Neural cell (in vitro differentiated cells): Measurements from ENCODE around the gene DSG3. TPM values are rescaled to one million over a fixed set of nuclear protein-coding genes. Genes with fewer than 3 reads are reported as not detected.

ENCODE experiments used
- H2AFZ ChIP-seq: fragments of 200-600, 300-800 bp; sonication (generic), shearing (Covaris generic); 2 replicates; pipeline ENCODE4 v1.6.0; 2014; ENCODE audit warnings: low read depth, mild to moderate bottlenecking, antibody characterized with exemption, low read length, moderate library complexity
- H3F3A ChIP-seq: fragments of 200-600 bp; shearing (Covaris generic); 2 replicates; pipeline ENCODE4 v1.6.1; 2016; ENCODE audit warnings: mild to moderate bottlenecking, moderate library complexity, mixed read lengths, antibody characterized with exemption, low read length; ENCODE audit not compliant: insufficient read depth, poor library complexity, severe bottlenecking
- H3K27ac ChIP-seq: fragments of 200-600, 300-800 bp; sonication (generic), shearing (Covaris generic); 2 replicates; pipeline ENCODE4 v1.5.1; 2014; ENCODE audit warnings: mild to moderate bottlenecking, low read length, moderate library complexity
- H3K27me3 ChIP-seq: fragments of 300-800, 200-600 bp; sonication (generic), shearing (Covaris generic); 2 replicates; pipeline ENCODE4 v1.6.0; 2014; ENCODE audit warnings: mild to moderate bottlenecking, low read depth, low read length, moderate library complexity; ENCODE audit not compliant: insufficient read depth
- H3K36me3 ChIP-seq: fragments of 300-800, 200-600 bp; sonication (generic), shearing (Covaris generic); 2 replicates; pipeline ENCODE4 v1.5.1; 2014; ENCODE audit warnings: mild to moderate bottlenecking, antibody characterized with exemption, low read length, moderate library complexity; ENCODE audit not compliant: insufficient read depth
- H3K4me2 ChIP-seq: fragments of 300-800, 200-600 bp; sonication (generic), shearing (Covaris generic); 2 replicates; pipeline ENCODE4 v1.6.0; 2014; ENCODE audit warnings: mild to moderate bottlenecking, low read length
- H3K4me3 ChIP-seq: fragments of 300-800, 200-600 bp; sonication (generic), shearing (Covaris generic); 2 replicates; pipeline ENCODE4 v1.5.1; 2014; ENCODE audit warnings: mild to moderate bottlenecking, low read length, moderate library complexity
- H3K79me2 ChIP-seq: fragments of 200-600 bp; shearing (Covaris generic); replicated peaks from 2 replicates; pipeline ENCODE4 v1.6.0; 2014; ENCODE audit warnings: mild to moderate bottlenecking, low read length, moderate library complexity; ENCODE audit not compliant: insufficient read depth
- H3K9ac ChIP-seq: fragments of 300-800, 200-600 bp; sonication (generic), shearing (Covaris generic); 2 replicates; pipeline ENCODE4 v1.6.1; 2016; ENCODE audit warnings: mild to moderate bottlenecking, low read length, mixed read lengths
- H3K9me2 ChIP-seq: fragments of 200-600 bp; shearing (Covaris generic); 2 replicates; pipeline ENCODE4 v1.6.1; 2016; ENCODE audit warnings: mild to moderate bottlenecking, low read length, mixed read lengths; ENCODE audit not compliant: insufficient read depth
- H3K9me3 ChIP-seq: fragments of 200-600, 300-800 bp; sonication (generic), shearing (Covaris generic); 2 replicates; pipeline ENCODE4 v1.6.1; 2016; ENCODE audit warnings: mild to moderate bottlenecking, mixed run types, low read length, moderate library complexity, mixed read lengths
- H4K20me1 ChIP-seq: fragments of 200-600 bp; shearing (Covaris generic); 2 replicates; pipeline ENCODE4 v1.6.1; 2016; ENCODE audit warnings: mild to moderate bottlenecking, mixed run types; ENCODE audit not compliant: insufficient read depth
- CTCF ChIP-seq: fragments of 450-650 bp; IDR thresholded peaks from 2 replicates; pipeline ENCODE4 v1.5.1; 2014; ENCODE audit warnings: antibody characterized with exemption, mild to moderate bottlenecking, moderate library complexity; ENCODE audit not compliant: poor library complexity, severe bottlenecking
- EP300 ChIP-seq: fragments of 450-650 bp; conservative IDR thresholded peaks from 2 replicates; pipeline ENCODE4 v1.6.1; 2014; ENCODE audit warnings: antibody characterized with exemption, mild to moderate bottlenecking, moderate library complexity; ENCODE audit not compliant: poor library complexity, severe bottlenecking
- EZH2 ChIP-seq: fragments of 200-600, 300-800 bp; shearing (Covaris generic), sonication (generic); IDR thresholded peaks from 2 replicates; pipeline ENCODE4 v1.6.1; 2014; ENCODE audit warnings: antibody characterized with exemption, low read length, borderline replicate concordance, mild to moderate bottlenecking; ENCODE audit not compliant: insufficient read depth, poor library complexity, severe bottlenecking
- MXI1 ChIP-seq: fragments of 450-650 bp; conservative IDR thresholded peaks from 2 replicates; pipeline ENCODE4 v1.6.1; 2014; ENCODE audit warnings: antibody characterized with exemption, mild to moderate bottlenecking; ENCODE audit not compliant: poor library complexity, severe bottlenecking
- POLR2AphosphoS5 ChIP-seq: IDR thresholded peaks from 2 replicates; pipeline ENCODE4 v1.6.1; 2012
- RAD21 ChIP-seq: fragments of 450-650 bp; conservative IDR thresholded peaks from 2 replicates; pipeline ENCODE4 v1.6.1; 2014; ENCODE audit warnings: antibody characterized with exemption, mild to moderate bottlenecking, moderate library complexity
- REST ChIP-seq: IDR thresholded peaks from 2 replicates; pipeline ENCODE4 v1.6.1; 2012; ENCODE audit warnings: borderline replicate concordance
- SMC3 ChIP-seq: fragments of 450-650 bp; conservative IDR thresholded peaks from 2 replicates; pipeline ENCODE4 v1.6.1; 2014; ENCODE audit warnings: antibody characterized with exemption, mild to moderate bottlenecking, moderate library complexity; ENCODE audit not compliant: poor library complexity
- TAF1 ChIP-seq: IDR thresholded peaks from 2 replicates; pipeline ENCODE4 v1.6.1; 2012; ENCODE audit warnings: low read depth
- polyA plus RNA-seq: library from polyadenylated mRNA; depleted of rRNA; stranded (reverse); fragments of >200 nt; gene quantifications from 2 replicates; pipeline ENCODE4 v1.2.3, GENCODE V29; 2014

Gene DSG3
- polyA plus RNA-seq, 1 donor from 2014 or later, result not detected

GRCh38 chr18:31402026-31402373 lies 45.5 kb upstream of the DSG3 start:
- Histone ChIP-seq H2AFZ (no peak overlapping the region), H3K4me2 (no peak overlapping the region), H3K9me3 (no peaks in the 10 kb centered on the region), H3K4me3 (no peak overlapping the region), H3K36me3 (no peaks in the 10 kb centered on the region), H3K27ac (no peak overlapping the region), H3F3A (no peaks in the 10 kb centered on the region), H3K9ac (no peak overlapping the region), H3K9me2 (no peaks in the 10 kb centered on the region), H4K20me1 (no peaks in the 10 kb centered on the region), H3K27me3 (no peaks in the 10 kb centered on the region), H3K79me2 (no peaks in the 10 kb centered on the region)
- no peak for TF ChIP-seq EZH2
- TF ChIP-seq TAF1, result no peak
- TF ChIP-seq POLR2AphosphoS5, result no peak

GRCh38 chr18:31403409-31403808 lies 44.1 kb upstream of the DSG3 start:
- Histone ChIP-seq H3K4me2 (no peak overlapping the region), H4K20me1 (no peaks in the 10 kb centered on the region), H3K79me2 (no peaks in the 10 kb centered on the region), H3K9ac (no peak overlapping the region), H3K36me3 (no peaks in the 10 kb centered on the region), H3K27me3 (no peaks in the 10 kb centered on the region), H3K27ac (no peak overlapping the region), H3K9me3 (no peaks in the 10 kb centered on the region), H3F3A (no peaks in the 10 kb centered on the region), H3K4me3 (no peak overlapping the region), H3K9me2 (no peaks in the 10 kb centered on the region), H2AFZ (no peak overlapping the region)
- TF ChIP-seq EP300 (no peak), EZH2 (no peak), TAF1 (no peak), SMC3 (no peak), RAD21 (no peak), MXI1 (no peak), CTCF (no peak), REST (no peak), POLR2AphosphoS5 (no peak)

GRCh38 chr18:31407649-31408048 lies 39.9 kb upstream of the DSG3 start:
- Histone ChIP-seq H3K9me3 (no peaks in the 10 kb centered on the region), H3K36me3 (no peaks in the 10 kb centered on the region), H3K27me3 (no peaks in the 10 kb centered on the region), H4K20me1 (no peaks in the 10 kb centered on the region), H3F3A (no peaks in the 10 kb centered on the region), H3K79me2 (no peaks in the 10 kb centered on the region), H2AFZ (no peak overlapping the region), H3K27ac (no peak overlapping the region), H3K9me2 (no peaks in the 10 kb centered on the region), H3K9ac (no peak overlapping the region), H3K4me2 (no peak overlapping the region), H3K4me3 (no peak overlapping the region)
- TF ChIP-seq EP300, result no peak
- TF ChIP-seq POLR2AphosphoS5, result no peak
- TF ChIP-seq CTCF, result no peak
- TF ChIP-seq TAF1, result no peak
- TF ChIP-seq EZH2, result no peak
- TF ChIP-seq RAD21, result no peak
- TF ChIP-seq REST, result no peak
- TF ChIP-seq SMC3, result no peak
- TF ChIP-seq MXI1, result no peak
